HG03439 (cell line): ENCODE measurements around the gene USP5.

Experiments
- ATAC-seq: cut with Tn5 transposase; IDR thresholded peaks from one replicate; pipeline ENCODE4 v1.9.1; 2021; ENCODE audit warnings: mild to moderate bottlenecking, moderate library complexity; ENCODE audit not compliant: unreplicated experiment

The USP5 gene

DNA sequence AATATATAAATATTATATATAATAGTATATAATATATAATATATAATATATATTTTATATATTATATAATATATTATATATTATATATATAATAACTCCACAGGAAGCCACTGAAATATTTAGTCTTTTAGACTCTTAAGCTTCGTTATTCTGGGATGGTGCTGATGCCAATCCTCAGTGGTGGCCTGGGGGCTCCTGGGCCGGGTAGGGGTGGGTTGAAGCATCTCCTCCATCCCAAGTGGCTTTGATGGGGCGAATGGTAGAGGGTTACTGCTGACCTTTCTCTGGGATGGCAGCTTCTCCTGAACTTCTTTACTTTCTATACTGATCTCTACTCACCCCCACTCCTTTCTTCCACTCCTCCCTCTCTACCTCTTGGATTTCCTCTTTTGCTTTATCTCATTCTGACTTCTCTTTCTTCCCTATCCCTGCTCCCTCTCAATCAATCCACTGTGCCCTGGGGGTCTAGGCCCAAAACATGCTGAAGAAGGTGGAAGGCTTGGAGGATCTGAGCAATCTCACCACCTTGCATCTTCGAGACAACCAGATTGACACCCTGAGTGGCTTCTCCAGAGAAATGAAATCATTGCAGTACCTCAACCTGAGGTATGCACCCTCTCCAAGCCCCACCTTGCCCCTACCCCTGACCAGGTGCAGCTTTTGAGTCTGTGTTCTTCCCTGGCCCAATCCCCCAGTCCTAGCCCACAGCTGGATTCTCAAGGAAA is 57.6 kb downstream of the USP5 start:
- ATAC-seq, result no peak

DNA sequence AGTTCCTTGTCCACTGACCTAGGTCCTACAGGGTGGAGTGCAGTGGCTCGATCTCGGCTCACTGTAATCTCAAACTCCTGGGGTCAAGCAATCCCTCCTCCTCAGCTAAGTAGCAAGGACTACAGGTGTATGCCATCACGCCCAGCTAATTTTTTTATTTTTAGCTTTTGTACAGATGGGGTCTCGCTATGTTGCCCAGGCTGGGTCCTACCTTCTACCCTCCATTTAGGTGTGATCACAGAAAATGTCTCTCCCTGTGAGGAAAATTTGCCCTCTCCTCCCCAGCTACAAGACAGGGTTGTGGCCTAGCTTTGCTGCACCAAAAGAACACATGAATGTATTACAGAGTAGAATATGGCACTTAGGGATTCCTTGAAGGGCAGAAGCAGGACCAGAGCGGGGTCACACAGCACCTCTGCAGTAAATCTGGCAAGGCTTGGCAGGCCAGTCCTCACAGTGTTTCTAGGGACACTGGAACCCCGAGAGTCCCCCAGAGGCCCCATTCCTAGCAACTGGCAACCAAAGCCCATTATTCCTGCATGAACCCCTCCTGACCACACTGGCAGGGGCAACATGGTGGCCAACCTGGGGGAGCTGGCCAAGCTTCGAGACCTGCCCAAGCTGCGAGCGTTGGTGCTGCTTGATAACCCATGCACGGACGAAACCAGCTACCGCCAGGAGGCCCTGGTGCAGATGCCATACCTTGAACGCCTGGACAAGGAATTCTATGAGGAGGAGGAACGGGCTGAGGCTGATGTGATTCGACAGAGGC is 60.4 kb downstream of the USP5 start:
- ATAC-seq, result no peak

DNA sequence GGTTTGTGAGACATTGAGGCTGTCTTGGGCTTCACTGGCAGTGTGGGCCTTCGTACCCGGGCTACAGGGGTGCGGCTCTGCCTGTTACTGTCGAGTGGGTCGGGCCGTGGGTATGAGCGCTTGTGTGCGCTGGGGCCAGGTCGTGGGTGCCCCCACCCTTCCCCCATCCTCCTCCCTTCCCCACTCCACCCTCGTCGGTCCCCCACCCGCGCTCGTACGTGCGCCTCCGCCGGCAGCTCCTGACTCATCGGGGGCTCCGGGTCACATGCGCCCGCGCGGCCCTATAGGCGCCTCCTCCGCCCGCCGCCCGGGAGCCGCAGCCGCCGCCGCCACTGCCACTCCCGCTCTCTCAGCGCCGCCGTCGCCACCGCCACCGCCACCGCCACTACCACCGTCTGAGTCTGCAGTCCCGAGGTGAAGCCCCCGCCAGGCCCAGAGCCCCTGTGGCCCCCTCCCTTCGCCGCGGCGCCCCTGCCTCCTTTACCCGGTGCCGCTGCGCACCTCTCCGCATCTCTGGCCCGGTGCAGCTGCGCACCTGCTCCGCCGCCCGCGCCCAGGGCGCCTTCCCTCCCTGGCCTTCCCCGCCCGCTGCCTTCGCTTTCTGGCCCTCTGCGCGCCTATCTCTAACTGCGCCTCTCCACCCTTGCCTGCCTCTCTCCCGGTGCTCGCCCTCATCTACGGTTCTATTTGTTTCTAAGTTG is 62.4 kb downstream of the USP5 start, which contains the start of gene ENO2:
Gene ENO2 (plus strand): TSS at position 335 of the 701 bp plus-strand sequence. CDS start 1,253 bp downstream, outside the sequence.
- ATAC-seq, result peak; percentile 67

DNA sequence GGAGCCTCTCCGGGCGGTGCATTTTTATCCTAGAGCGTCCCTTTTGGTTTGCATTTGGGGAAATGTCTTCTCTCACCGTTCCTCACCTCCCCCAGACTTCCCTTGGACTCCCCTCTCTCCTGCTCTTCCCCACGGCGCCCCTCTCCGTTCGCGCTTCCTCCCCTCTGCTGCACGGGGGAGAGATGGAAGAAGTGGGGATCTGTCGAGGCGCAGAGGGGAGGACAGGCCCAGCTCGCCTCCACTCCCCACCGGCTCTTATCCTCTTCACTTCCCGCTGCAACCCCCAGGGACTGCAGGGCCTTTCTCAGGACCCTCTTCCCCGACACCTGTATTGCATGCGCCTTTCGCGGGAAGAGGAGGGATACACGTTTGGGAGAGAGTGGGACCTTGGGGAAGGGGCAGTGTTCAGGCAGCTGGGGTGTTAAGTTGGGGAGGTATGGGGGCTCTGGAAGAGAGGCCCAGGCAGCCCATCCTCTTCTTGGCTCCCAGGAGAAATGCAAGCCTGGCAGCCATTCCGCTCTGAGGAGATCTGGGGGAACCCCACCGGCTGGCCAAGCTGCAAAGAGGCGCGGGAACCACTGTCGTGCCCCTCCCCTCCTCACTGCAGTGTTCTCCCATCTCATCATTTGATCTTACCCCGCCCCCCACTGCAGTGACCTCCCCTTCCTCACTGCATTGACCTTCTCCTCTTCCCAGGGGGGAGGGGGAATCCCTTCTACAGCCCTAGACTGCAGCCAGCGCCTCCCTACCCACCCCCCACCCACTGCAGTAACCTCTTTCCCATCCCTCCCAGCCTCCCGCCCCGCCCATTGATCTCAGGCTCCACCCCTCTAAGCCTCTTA is 63.2 kb downstream of the USP5 start:
- no peak for ATAC-seq

DNA sequence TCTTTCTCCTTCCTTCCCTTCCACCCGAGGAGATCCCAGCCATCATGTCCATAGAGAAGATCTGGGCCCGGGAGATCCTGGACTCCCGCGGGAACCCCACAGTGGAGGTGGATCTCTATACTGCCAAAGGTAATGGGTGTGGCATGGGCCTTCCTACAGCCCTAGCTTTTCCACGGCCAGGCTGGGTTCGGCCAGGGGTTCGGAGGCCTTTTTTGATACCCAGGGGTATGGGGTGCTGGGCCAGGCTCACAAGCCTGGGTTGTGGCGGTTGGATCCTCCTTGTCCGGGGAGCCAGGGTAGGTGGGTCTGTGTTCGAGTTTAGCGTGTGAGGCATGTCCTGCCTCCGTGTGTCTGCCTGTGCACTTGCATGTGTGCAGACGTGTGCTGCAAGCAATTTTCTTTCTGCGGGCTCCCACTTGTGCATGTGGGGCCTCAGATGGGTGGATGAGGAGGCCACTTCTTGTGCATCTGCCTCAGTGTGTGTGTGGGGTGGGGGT is 63.9 kb downstream of the USP5 start:
- ATAC-seq, result no peak
